IPS-NIHi7 (cell line): ENCODE data around the gene TTLL8.
A peak's percentile ranks its signal among the peaks of the same experiment; 100 is the strongest.

ENCODE experiments used
- DNase-seq: peaks from one replicate; pipeline ENCODE4 v3.0.0; 2012; ENCODE audit warnings: mixed read lengths; ENCODE audit errors: extremely low spot score

Gene TTLL8

DNA sequence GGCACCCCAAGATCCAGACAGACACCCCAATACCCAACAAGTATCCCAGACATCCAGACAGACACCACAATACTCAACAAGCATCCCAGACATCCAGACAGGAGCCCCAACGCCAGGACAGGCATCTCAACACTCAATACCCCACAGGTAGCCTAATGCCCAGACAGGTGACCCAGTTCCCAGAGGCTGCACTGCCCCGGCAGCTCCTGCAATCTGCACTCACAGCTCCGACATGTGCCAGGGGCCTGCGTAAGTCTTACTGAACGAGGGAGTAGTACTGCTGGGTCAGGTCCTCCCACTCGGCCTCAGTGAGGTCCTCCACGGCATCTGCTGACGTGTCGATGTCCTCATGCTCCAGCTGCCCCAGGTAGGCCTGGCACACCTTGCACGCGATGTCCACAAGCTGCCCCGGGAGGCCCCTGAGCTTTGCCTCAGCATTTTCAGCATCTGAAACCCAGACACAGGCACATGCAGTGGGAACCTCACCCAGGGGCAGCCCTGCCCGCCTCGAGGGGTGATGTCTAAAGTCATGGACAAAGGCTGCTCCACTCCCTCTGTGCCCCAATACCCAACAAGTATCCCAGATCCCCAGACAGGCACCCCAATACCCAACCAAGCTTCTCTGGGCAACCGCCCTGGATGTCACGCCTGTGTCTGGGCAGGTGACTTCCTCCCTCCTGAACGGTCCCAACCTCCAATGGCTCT lies 16.6 kb downstream of the TTLL8 start:
- no peak for DNase-seq

DNA sequence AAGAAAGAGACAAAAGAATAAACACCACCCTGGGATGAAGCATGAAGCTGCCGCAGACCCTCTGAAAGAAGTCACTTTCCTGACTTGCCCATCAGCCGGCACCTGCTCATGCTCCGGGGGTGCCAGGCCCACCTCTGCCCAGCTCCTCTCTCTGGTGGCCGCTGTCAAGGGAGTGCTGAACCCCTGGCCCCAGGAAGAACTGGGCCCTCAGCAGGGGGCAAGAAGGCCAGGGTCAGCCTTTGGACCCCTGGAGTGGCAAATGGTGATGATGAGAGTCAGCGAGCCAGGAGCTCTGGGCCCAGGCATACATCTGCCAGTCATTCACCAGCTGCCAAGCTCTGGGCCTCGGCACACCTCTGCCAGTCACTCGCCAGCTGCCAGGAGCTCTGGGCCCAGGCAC lies 17.4 kb downstream of the TTLL8 start:
- no peak for DNase-seq

DNA sequence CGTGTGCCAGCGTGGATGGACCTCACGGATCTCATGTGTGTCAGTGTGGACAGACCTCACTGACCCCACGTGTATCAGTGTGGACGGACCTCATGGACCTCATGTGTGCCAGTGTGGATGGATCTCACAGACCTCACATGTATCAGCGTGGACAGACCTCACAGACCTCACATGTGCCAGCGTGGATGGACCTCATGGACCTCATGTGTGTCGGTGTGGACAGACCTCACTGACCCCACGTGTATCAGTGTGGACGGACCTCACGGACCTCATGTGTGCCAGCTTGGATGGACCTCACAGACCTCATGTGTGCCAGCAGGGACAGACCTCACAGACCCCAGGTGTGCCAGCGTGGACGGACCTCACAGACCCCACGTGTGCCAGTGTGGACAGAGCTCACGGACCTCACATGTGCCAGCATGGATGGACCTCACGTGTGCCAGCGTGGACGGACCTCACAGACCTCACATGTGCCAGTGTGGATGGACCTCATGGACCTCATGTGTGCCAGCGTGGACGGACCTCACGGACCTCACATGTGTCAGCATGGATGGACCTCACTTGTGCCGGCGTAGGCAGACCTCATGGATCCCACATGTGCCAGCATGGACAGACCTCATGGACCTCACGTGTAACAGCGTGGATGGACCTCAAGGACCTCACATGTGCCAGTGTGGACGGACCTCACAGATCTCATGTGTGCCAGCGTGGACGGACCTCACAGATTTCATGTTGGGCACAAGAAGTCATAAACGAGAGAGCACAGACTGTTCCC lies 18.2 kb downstream of the TTLL8 start:
- DNase-seq, result no peak

DNA sequence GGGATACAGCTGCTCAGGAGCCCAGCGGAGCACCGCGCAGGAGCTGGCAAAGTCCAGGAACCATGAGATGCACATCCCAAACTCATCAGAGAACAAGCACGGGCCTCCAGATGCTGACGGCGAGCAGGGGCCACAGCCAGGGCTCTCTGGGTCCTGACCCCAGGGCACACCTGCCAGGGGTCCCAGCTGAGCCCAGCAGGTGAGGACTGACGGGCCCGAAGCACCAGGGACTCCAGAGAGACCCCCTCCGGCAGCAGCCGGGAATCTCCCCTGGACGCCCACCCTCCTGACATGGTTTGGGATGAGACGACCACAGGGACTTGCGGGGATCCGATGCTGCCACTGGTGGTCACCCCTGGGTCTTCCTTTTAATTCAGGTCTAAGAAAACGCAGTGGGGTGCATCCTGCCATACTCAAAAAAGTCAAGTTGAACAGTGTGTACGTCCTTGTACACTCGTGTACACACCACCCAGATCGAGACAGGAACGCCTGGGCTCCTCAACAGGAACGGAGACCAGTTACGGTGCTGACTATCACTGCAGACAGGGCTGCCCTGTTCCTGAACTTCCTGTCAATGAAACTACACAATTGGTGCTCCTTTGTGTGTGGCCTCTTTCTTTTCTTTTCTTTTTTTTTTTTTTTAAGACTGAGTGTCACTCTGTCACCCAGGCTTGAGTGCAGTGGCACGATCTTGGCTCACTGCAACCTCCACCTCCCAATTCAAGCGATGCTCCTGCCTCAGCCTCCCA lies 21.9 kb downstream of the TTLL8 start:
- DNase-seq, result no peak

DNA sequence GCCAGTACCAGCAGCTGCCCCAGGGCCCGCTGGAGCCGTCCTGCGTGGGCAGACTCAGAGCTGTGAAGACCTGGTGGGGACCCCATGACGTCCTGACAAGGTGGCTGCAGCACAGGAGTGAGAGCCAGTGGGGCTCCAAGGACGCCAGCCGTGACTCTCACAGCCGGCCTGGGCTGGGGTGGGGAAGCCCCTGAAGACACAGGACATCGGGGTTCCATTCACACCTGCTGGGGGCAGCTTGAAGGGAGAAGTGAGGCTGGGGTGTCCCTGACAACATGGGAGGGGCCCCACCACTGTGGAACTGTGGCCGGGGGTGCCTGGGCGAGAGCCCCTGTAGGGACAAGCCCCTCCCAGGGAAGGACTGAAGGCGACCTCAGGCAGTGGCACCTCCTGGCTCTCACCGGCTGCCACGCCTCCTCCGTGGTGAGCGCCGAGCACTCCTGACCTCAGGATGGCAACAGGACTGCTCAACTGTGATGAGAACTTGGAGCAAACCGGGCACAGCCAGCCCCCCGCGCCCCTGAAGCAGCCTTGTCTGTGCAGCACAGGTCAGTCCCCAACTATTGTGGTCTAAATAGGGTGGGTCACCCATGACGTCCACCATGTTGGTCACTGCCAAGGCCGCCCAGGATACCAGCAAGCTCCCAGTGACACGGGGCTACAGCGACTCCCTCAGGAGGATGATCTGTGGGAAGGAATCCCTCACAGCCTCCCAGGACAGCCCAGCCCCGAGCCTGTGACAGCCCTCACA lies 22.8 kb downstream of the TTLL8 start:
- DNase-seq, result no peak

DNA sequence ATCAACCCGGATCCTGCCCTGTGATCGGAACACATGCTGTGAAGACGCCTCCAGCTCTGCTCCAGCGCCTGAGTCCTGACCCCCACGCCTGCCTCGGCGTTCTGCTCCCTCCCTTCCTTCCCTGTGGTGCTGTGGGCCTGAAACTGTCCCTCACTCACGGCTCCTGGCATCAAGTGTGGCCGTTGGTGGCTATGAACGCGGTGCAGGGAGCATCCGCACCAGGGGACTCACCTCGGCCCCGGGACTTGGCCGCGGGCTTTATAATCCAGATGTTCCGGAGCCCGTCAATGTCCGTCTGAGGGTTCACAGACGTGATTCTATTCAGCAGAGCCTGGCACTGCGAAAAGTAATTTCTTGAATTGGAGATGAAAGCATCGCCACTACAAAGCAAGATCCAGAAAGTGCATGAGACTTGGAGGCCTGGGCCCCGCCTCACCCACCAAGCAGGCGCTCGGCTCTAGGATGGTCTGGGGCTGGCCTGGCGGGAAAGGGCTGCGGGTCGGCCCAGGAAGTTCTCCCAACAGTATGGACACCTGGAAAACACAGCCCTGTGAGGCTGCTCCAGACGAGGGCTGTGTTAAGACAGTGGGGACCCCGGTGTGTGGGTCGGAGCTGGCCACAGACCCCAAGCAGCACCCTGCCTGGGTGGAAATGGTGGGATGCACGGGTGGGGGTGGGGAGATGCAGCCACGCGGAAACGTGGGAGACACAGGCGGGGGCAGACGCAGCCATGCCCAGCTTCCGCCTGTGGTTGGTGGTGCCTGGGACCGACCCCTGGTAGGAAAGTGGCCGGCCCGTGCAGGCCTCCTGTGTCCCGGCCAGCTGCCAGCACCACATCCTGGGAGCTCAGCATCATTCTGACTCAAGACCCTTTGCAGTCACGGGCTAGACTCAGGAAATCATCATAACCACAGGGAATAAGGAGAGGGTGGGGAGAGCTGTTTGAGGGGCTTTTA lies 23.7 kb downstream of the TTLL8 start:
- DNase-seq, result no peak

DNA sequence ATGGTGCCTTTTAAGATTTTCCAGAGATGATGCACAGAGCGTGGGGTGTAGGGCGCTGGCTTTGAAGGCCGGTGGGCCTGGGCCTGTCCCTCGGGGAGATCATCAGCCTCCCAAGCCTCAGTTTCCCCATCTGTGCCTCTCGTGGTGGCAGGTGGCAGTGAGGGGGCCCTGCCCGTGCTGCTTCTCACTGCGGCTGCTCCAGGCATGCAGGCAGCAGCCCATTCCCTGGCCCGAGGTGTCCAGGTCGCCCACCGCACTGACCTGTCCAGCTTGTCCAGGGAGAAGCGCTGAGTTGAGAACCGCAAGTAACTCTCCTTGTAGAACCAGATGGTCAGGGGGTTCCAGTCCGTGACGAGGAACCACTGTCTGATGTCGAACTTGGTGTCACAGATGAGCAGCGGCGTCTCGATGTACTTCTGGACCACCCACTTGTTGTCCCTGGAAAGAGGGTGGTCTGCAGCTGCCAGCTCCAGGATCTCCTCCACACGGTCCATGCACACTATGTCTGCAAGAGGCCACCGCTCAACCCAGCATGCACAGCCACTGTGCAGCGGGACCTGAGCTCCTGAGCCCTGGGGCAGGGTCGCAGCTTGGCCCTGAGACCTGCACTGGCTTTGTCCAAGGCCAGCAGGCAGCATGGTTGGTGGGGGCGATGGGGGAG lies 25.0 kb downstream of the TTLL8 start:
- DNase-seq, result no peak

DNA sequence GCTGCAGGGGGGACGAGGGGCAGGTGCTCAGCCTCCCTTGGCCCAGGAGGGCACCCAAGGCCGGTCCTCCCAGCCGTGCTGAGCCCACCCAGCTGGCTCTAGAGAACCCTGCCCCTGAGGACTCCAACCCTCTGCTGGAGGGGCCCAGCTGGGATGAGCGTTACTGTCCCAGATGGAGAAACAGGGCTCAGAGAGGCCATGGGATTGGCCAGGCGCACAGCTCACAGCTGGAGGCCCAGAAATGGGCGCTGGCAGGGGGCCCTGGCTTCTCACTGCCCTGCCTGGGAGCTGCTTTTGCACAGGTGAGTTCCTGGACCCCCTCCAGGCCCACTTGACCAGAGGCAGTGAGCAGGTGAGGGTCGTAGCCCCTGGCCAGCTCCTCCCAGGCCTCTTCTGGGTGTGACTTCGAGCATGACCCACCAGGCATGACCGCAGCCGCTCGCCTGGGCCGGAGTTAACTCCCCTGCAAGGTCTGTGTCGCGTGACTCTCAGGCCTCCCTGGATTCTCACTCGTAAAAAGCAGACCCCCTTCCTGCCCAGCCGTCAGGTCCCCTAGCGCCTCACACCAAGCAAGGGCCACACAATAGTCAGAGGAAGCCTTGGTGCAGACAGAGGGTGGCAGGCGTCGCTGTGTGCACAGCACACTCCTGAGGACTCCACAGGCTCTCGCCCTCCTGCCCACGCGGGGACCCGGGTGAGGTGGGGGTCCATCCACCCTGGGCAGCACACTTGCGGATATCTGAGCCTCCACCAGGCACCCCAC lies 25.8 kb downstream of the TTLL8 start:
- DNase-seq, result no peak

DNA sequence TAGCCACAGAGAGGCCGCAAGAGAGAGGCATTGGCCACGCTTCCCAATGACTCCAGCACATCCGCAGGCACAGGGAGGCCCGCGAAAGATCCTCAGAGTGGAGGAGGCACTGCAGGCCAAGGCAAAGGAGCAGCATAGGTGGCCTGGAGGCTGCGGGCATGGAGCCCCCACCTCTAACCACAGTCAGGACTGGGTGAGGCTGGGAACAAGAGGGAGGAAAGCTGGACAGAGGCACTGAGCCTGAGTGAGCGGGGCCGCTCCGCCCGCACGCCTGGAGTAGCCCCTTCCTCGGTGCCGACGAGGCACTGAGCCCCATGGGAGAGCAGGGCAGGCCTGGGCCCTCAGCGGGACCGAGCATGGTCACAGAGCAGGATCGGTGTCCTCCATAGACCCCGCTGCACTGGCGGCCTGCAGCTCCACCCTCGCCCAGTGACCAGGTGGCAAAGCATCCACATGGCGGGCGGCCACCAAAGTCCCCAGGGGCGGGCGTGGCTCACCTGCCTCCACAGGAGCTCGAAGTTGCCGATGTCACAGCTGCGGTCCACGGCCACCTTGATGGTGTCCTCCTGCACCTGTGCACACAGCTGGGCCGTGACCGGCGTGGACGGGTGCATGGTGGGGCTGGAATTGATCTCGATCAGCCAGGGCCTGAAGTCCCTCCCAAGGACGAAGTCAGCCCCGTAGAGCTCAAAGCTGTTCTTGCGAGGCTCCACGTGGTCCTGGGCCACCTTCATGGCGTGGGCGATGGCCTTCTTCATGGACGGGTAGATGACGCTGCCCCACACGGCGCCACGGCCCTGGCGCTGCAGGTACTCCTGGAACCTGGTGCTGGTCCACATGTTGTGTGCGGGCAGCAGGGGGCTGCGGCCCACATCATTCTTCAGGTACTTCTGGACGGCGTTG lies 26.7 kb downstream of the TTLL8 start:
- no peak for DNase-seq

DNA sequence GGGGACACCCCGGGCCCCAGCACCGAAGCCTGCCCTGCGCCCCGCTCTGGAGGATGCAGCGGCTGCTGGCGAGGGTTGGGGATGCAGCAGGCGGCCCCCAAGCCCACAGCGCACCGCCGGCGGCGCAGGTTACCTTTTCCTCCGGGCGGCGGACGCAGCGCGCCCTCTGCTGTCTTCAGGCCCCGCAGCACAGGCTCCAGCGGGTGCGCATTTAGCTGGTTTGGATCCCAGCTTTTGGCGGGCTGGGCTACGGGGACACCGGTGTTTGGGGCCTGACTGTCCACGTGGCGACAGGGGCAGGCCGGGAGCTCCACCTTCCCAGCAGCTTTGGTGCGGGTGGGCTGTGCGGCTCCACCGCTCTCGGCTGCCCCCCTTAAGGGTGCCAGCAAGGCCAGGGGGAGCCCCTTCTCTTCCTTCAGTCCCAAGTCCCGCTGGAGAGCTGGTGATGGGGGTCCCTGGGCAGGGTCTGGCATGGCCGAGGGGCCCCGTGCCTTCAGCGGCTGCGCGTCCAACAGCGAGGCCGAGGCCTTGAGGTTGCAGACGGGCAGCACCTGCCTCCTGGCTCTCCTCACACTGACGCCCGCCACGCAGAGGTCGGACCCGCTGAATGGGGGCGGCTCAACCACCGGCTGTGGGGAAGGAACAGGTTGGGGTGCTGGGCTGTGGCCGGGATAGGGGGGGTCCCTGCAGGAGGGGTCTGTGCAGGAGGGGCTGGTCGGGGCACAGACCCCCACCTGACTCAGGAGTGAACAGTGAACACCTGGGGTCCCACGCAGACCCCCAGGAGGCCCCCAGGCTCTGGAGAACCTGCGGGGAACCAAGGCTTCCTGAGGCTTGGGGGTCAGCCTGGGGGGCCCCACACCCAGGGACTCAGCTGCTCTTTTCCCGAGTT lies 27.6 kb downstream of the TTLL8 start:
- DNase-seq, result peak; percentile 96

DNA sequence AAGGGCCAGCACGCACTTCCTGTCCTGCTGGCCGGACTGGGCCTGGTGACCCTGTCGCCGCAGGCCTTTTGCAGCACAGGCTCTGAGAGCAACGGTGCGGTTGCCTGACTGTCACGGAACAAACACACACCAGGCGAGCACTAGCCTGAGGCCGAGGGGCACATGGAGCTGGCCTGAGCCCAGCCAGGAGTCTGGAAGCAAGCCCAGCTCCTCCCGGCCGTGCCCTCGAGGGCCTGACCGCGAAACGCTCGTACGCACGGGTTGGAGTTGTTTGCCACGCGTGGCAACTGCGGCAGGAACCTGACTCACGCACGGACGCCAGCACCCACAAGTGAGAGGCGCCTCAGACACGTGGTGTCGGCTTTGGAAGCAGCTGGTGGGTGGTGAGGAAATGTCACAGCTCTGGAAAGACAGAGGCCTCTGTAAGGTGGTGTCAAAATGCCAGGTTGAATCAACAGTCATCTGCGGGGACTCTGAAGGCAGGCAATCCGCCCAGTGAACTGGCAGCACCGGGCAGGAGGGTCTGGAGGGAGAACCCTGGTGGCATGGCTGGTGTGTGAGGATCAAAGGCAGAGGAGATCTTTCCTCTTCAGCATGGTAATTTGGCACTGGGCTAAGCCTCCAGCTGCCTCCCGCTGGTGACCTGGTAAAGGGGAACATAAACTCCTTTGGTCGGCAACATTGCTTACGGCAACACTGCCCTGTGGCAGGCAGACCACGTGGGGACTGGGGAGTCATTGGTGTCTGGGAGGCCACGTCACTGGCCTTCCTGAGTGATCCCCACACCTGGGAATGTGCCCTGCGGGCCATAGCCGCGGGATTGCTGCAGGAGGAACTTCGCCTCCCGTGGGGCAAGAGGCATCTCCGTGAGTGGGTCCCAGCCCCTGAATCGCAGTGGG lies 30.2 kb downstream of the TTLL8 start:
- DNase-seq, result no peak

DNA sequence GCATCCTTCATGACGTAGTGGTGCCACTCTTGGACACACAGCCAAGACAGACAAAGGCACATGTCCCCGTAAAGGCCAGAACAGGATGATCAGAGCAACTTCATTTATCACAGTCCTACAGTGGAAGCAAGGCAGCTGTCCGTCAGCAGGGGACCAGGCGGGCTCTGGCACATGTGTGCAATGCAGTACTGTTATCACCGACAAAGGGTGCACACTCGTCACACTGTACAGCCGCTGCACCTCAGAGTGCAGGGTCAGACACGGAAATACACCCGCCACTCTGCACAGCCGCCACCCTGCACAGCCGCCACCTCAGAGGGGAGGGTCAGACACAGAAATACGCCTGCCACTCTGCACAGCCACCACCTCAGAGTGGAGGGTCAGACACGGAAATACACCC lies 32.1 kb downstream of the TTLL8 start:
- no peak for DNase-seq

DNA sequence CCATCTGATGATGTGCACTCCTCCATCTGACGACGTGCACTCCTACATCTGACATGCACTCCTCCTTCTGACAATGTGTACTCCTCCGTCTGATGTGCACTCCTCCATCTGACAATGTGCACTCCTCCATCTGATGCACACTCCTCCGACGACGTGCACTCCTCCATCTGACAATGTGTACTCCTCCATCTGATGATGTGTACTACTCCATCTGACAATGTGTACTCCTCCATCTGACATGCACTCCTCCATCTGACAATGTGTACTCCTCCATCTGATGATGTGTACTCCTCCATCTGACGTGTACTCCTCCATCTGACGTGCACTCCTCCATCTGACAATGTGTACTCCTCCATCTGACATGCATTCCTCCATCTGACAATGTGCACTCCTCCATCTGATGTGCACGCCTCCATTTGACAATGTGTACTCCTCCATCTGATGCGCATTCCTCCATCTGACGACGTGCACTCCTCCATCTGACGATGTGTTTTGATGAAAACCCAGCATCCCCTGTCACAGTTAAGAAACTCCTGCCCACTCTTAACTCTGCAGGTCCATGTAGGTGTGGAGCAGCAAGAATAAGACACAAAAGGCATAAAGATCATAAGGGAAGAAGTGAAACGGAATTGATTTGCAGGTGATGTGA lies 35.8 kb downstream of the TTLL8 start:
- no peak for DNase-seq

DNA sequence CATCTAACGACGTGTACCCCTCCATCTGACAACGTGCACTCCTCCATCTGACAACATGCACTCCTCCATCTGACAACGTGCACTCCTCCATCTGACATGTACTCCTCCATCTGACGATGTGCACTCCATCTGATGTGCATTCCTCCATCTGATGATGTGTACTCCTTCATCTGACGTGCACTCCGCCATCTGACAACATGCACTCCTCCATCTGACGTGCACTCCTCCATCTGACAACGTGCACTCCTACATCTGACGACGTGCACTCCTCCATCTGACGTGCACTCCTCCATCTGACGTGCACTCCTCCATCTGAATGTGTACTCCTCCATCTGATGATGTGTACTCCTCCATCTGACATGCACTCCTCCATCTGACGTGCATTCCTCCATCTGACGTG lies 37.5 kb downstream of the TTLL8 start:
- DNase-seq, result no peak

DNA sequence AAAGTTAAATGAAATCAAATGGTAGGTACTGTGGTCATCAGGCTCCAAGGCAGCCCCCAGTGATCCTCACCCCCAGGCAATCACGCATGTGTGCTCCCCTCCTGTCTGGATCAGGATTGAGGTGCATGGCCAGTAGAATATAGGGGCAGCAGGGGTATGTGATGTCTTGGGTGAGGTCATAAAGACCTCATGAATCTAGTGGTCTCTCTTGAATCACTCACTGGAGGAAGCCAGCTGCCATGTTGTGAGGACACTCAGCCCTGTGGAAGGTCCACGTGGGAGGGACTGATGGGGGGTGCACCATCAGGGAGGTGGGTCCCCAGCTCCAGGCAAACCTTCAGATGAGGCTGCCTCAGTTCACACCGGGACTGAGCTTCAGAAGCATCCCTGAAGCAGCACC lies 38.8 kb downstream of the TTLL8 start:
- DNase-seq, result no peak
